ENCODE data around the gene SCLY. TPM values are rescaled to one million over a fixed set of nuclear protein-coding genes. Genes with fewer than 3 reads are reported as not detected.

SCLY gene
- total RNA-seq, 1 donor from 2014 or later: 109 TPM

GRCh38 chr2:238084761-238085160, 24.0 kb downstream of the SCLY start:
- H3K27me3 Mint-ChIP-seq (ENCODE audit: insufficient read depth): no peaks in the 10 kb centered on the region
- no peak for DNase-seq (ENCODE audit: low spot score)
- H3K4me3 Mint-ChIP-seq: no peak overlapping the region
- no peaks in the 10 kb centered on the region for H3K9me3 Mint-ChIP-seq
- no peak overlapping the region for H3K27ac Mint-ChIP-seq
- peaks cover 65% of the 10 kb centered on the region for H3K36me3 Mint-ChIP-seq (ENCODE audit: low read depth)
- intact Hi-C loops (cut with micrococcal nuclease): no loop called here
- peaks cover 7% of the 10 kb centered on the region for H3K4me1 Mint-ChIP-seq (ENCODE audit: low read depth)

DNA sequence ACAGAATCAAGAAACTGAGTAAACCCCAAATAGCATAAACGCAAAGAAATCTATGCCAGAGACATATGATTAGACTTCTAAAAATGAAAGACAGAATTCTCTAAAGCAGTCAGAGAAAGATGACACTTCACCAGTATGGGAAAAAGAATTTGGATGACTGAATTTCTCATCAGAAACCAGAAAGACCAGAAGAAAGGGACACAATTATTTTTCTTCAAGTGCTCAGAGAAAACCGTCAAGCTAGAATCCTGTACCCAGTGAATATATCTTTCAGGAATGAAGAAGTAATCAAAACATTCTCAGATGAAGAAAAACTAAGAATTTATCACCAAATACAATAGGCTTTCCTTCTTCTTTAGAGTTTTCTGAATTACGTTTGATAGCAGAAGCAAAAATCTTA, 25.1 kb downstream of the SCLY start:
- H3K9me3 Mint-ChIP-seq: no peaks in the 10 kb centered on the region
- intact Hi-C loops (cut with micrococcal nuclease): no loop called here
- DNase-seq (ENCODE audit: low spot score): no peak
- no peaks in the 10 kb centered on the region for H3K27me3 Mint-ChIP-seq (ENCODE audit: insufficient read depth)
- H3K36me3 Mint-ChIP-seq (ENCODE audit: low read depth): peaks cover 59% of the 10 kb centered on the region
- H3K27ac Mint-ChIP-seq: no peak overlapping the region
- H3K4me3 Mint-ChIP-seq: no peak overlapping the region
- peaks cover 7% of the 10 kb centered on the region for H3K4me1 Mint-ChIP-seq (ENCODE audit: low read depth)

DNA sequence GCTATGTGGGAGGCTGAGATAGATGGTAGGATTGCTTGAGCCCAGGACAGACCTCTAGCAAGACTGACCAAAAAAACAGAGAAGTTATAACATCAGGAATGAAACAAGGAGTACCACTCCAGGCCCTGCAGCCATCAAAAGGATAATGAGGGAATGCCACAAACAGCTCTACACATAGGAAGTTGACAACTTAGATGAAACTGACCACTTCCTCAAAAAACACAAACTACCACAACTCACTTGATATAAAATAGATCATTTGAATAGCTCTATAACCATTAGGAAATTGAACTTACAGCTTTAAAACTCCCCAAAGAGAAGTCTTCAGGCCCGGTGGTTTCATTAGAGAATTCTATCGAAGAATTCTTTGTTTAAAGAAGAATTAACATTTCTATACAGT, 26.4 kb downstream of the SCLY start:
- intact Hi-C loops (cut with micrococcal nuclease): no loop called here
- H3K9me3 Mint-ChIP-seq: no peaks in the 10 kb centered on the region
- no peak overlapping the region for H3K27ac Mint-ChIP-seq
- H3K27me3 Mint-ChIP-seq (ENCODE audit: insufficient read depth): no peaks in the 10 kb centered on the region
- H3K4me1 Mint-ChIP-seq (ENCODE audit: low read depth): peaks cover 7% of the 10 kb centered on the region
- no peak for DNase-seq (ENCODE audit: low spot score)
- H3K4me3 Mint-ChIP-seq: no peak overlapping the region
- peaks cover 53% of the 10 kb centered on the region for H3K36me3 Mint-ChIP-seq (ENCODE audit: low read depth)

GRCh38 chr2:238090887-238091286, 30.1 kb downstream of the SCLY start:
- H3K36me3 Mint-ChIP-seq (ENCODE audit: low read depth): peaks cover 32% of the 10 kb centered on the region
- no peak for DNase-seq (ENCODE audit: low spot score)

GRCh38 chr2:238091436-238092060, 30.7 kb downstream of the SCLY start:
- Mint-ChIP-seq H3K27me3 (ENCODE audit: insufficient read depth) (no peaks in the 10 kb centered on the region), H3K4me1 (ENCODE audit: low read depth) (peaks cover 7% of the 10 kb centered on the region), H3K4me3 (no peak overlapping the region), H3K9me3 (no peaks in the 10 kb centered on the region), H3K27ac (no peak overlapping the region), H3K36me3 (ENCODE audit: low read depth) (peaks cover 33% of the 10 kb centered on the region)
- DNase-seq (ENCODE audit: low spot score): no peak
- intact Hi-C loops (cut with micrococcal nuclease): no loop called here

More at GRCh38 chr2:238090887-238091286, 30.1 kb downstream of the SCLY start:
- Mint-ChIP-seq H3K4me1 (ENCODE audit: low read depth) (peaks cover 7% of the 10 kb centered on the region), H3K4me3 (no peak overlapping the region), H3K9me3 (no peaks in the 10 kb centered on the region), H3K27me3 (ENCODE audit: insufficient read depth) (no peaks in the 10 kb centered on the region), H3K27ac (no peak overlapping the region)
- intact Hi-C loops (cut with micrococcal nuclease): no loop called here

- Mint-ChIP-seq H3K27me3 (ENCODE audit: insufficient read depth) (no peaks in the 10 kb centered on the region), H3K4me3 (no peak overlapping the region), H3K27ac (no peak overlapping the region), H3K36me3 (ENCODE audit: low read depth) (peaks cover 28% of the 10 kb centered on the region), H3K9me3 (no peaks in the 10 kb centered on the region), H3K4me1 (ENCODE audit: low read depth) (no peaks in the 10 kb centered on the region)
- intact Hi-C loops (cut with micrococcal nuclease): no loop called here
- no peak for DNase-seq (ENCODE audit: low spot score)
These were observed 31.8 kb downstream of the SCLY start for GRCh38 chr2:238092486-238093035.

DNA sequence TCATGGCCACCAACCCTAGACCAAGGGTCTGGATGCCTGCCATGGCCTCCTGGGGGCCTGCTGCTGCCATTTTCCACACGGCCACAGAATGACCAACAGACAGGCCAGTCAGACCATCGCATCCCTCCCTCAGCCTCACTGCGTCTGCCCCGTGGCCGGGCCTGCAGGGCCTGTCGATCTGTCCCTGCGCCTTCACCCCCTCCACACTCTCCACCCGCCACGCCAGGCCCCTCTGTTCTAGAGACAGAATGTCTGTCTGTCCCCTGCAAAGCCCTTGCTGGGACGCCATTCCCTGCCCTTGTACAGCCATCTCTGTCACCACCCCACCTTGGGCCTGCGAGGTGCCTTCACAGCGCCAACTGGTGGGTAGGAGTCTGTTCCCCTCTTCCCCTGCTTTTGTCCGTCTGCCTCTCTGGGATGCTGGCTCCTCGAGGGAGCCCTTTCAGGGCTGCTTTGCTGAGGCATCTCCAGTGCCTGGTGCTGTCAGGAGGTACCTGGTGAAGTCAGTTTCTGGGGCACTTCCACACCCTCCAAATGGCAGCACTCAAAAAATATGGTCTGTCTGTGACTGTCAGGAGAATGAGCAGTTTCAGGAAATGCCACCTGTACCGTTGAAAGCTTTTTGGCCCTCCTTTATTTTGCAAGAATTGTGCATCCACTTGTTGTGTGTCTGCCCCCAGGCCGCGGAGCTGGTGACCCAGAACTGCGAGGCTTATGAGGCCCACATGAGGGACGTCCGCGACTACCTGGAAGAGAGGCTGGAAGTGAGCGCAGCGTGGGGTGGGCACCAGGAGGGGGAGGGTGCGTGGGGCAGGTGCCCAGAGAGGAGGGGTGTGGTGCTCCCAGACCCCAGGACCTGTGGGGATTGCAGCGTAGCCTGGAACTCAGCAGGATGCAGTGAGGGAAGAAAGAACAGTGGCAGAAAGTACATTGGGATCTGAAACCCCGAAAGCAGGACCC, 32.7 kb downstream of the SCLY start:
- H3K4me3 Mint-ChIP-seq: no peak overlapping the region
- H3K27ac Mint-ChIP-seq: peak overlapping the region; percentile 7
- H3K36me3 Mint-ChIP-seq (ENCODE audit: low read depth): peaks cover 25% of the 10 kb centered on the region
- no peaks in the 10 kb centered on the region for H3K4me1 Mint-ChIP-seq (ENCODE audit: low read depth)
- intact Hi-C loops (cut with micrococcal nuclease): no loop called here
- H3K9me3 Mint-ChIP-seq: no peaks in the 10 kb centered on the region
- DNase-seq (ENCODE audit: low spot score): no peak
- H3K27me3 Mint-ChIP-seq (ENCODE audit: insufficient read depth): no peaks in the 10 kb centered on the region

- Mint-ChIP-seq H3K27me3 (ENCODE audit: insufficient read depth) (peaks cover 2% of the 10 kb centered on the region), H3K36me3 (ENCODE audit: low read depth) (peaks cover 22% of the 10 kb centered on the region), H3K9me3 (no peaks in the 10 kb centered on the region), H3K4me1 (ENCODE audit: low read depth) (no peaks in the 10 kb centered on the region), H3K4me3 (no peak overlapping the region), H3K27ac (no peak overlapping the region)
- intact Hi-C loops (cut with micrococcal nuclease): no loop called here
- no peak for DNase-seq (ENCODE audit: low spot score)
These were observed 33.7 kb downstream of the SCLY start for GRCh38 chr2:238094438-238095022.

DNA sequence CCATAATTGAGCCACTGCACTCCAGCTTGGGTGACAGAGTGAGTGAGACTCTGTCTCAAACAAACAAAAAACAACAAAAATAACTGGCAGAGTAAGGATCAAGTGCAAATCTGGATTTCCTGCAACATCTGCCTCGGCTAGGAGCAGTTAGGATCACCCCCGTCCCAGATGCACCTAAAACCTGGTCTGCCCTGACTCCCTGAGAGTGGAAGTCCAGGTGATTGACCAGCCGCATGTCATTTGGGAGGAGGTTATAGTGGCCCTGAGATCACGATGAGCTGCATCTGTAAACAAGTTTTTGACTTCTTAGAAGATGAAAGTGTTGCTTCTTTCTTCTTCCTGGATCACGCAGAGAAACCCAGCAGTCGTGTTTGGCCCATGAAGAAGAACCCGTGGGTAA, 34.3 kb downstream of the SCLY start:
- Mint-ChIP-seq H3K27me3 (ENCODE audit: insufficient read depth) (peaks cover 2% of the 10 kb centered on the region), H3K9me3 (no peaks in the 10 kb centered on the region), H3K4me3 (no peak overlapping the region), H3K36me3 (ENCODE audit: low read depth) (peaks cover 22% of the 10 kb centered on the region), H3K4me1 (ENCODE audit: low read depth) (no peaks in the 10 kb centered on the region), H3K27ac (no peak overlapping the region)
- intact Hi-C loops (cut with micrococcal nuclease): no loop called here
- no peak for DNase-seq (ENCODE audit: low spot score)

DNA sequence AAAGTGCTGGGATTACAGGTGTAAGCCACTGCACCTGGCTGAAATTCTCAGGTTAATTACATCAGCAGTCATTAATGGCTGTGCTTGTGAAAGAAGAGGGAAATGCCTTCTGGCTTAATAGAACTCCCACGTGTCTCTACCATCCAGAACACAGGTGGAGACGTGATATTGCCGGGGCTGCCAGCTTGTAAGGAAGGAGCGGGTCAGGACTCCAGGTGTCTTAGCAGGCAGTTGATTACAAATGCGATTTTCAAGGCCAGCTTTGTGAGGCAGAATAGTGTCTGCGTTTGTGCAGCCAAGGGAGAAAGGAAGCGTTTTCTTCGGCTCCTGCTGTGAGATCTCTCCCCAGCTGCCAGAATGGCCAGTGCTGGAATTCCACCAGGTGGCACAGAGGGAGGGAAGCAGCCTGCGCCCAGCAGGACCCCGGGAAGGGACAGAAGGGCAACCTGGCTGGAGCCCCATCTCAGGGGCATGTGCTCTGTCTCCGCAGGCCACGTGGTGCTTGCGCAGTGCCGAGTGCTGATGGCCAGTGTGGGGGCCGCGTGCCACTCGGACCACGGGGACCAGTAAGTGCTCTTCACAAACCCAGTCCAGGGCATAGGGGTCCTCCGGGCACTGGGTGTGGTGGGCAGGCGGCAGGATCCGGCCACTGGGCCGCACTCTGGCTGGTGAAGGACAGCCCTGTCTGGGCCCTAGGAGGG, 35.7 kb downstream of the SCLY start:
- DNase-seq (ENCODE audit: low spot score): no peak
- no peaks in the 10 kb centered on the region for H3K4me1 Mint-ChIP-seq (ENCODE audit: low read depth)

GRCh38 chr2:238097201-238097987, 36.6 kb downstream of the SCLY start:
- peak overlapping the region; percentile 75 for H3K27ac Mint-ChIP-seq
- H3K9me3 Mint-ChIP-seq: no peaks in the 10 kb centered on the region
- H3K4me3 Mint-ChIP-seq: no peak overlapping the region
- intact Hi-C loops (cut with micrococcal nuclease): no loop called here
- peaks cover 2% of the 10 kb centered on the region for H3K27me3 Mint-ChIP-seq (ENCODE audit: insufficient read depth)
- peaks cover 13% of the 10 kb centered on the region for H3K36me3 Mint-ChIP-seq (ENCODE audit: low read depth)
- H3K4me1 Mint-ChIP-seq (ENCODE audit: low read depth): no peaks in the 10 kb centered on the region
- no peak for DNase-seq (ENCODE audit: low spot score)

More for the DNA sequence above, 35.7 kb downstream of the SCLY start:
- Mint-ChIP-seq H3K27ac (peak overlapping the region; percentile 67), H3K9me3 (no peaks in the 10 kb centered on the region), H3K36me3 (ENCODE audit: low read depth) (peaks cover 15% of the 10 kb centered on the region), H3K27me3 (ENCODE audit: insufficient read depth) (peaks cover 2% of the 10 kb centered on the region), H3K4me3 (no peak overlapping the region)
- intact Hi-C loops (cut with micrococcal nuclease): no loop called here

All from activated T-helper 1 cell treated with anti-CD3 and anti-CD28 coated beads, Interleukin-12 subunit alpha, Interleukin-12 subunit beta, Interleukin-2, Interleukin-4 antibody, amounts not matched to agents 30 ng/mL and 10 ng/mL and 1 ng/mL, durations not matched to agents 14 hours and 24 hours and 36 hours (primary cell).